HG02943 (cell line): ENCODE measurements around the gene LAPTM4A.
"Not testable (repeated sequence)": the region's sequence is repeated elsewhere in the genome, so short reads cannot be mapped to it uniquely, and the experiment has no call there.

Source experiments
- ATAC-seq: cut with Tn5 transposase; IDR thresholded peaks from one replicate; pipeline ENCODE4 v1.9.1; 2021; ENCODE audit warnings: mild to moderate bottlenecking, low read depth, moderate library complexity; ENCODE audit not compliant: unreplicated experiment

The LAPTM4A gene

DNA sequence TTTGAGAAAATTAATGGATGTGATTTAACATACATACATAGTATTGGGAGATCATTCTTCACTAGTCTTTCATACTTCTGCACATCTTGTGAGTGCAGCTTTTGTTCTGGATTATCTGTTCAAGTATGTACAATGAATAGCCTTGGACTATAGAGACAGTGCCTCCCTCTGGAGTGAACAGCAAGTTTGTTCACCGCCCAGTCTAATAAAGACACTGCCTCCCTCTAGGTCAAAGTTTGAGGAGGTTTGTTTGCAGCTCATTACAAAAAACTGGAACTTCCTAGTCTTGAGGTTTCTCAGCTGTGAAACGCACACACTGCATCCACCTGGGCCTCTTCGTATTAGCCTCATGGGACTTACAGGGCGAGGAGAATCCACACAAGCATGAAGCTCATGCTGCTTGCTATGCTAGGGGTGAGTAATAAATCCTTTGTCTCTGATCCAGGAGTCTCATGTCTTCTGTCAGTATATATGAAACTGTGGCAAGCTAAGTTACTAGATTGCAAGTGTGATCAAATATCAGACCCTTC is 26.0 kb upstream of the LAPTM4A start:
- no peak for ATAC-seq

DNA sequence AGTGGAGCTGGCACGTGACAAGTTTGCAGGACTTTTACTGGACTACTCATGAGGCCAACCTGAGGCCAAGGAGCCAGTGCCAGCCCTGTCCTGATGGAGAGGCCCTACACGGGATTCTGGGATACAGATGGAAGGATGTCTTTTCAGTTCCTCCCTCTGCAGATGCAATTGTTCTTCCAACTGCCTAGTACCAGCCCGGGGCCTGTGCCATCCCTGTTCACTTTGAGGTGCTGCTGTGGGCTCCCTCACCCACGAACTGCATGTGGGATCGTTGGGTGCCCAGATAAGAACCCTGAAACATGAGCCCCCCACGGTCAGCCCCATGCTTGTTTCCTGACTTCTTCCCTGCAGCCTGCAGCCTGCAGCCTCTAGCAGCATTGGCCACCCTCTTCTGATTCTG is 25.3 kb upstream of the LAPTM4A start:
- no peak for ATAC-seq

DNA sequence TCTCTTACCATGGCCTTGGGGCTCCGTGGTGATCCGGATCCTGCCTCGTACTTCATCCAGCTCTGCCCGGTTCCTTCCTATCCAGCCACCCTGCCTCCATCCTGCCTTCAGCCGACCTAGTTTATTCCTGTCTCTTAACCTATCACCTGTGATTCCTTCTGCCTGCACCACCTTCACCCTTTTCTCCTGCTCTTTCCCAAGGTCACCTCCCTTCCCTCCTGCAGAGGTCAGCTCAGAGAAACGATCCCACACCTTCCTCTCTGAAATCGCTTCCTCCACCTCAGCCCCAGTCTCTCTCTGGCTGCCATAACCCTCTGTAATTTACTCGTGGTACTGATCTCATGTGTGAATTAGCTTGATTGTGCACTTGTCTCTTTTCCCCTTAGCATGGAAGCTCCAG is 23.5 kb upstream of the LAPTM4A start:
- ATAC-seq: no peak

DNA sequence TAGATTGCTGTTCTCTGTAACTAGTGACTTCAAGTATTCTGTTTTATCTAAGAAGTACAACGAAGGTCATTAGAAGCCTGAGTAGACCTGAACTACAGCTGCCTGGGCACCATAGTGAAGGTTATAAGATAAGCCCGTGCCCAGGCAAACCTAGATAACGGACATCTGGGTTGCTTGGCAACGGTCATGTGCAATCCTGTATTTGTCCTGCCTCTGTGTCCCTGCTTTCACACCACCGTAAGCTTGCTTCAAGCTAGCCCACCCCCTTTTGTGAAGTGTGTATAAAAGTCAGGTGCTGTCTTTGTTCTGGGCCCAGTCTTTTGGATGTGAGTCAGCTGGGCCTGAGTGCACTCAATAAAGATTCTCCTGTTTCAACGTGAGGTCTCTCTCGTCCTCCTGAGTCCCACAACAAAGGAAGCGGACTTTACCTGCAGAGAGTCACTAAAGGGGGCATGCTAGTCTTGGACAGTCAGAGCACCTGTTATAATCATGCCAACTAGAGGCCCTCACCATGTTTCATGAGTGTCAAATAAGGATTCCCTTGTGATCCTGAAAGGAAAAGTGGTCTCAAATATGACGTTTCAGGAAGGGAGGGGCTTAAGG is 22.7 kb upstream of the LAPTM4A start:
- not testable (repeated sequence) for ATAC-seq

DNA sequence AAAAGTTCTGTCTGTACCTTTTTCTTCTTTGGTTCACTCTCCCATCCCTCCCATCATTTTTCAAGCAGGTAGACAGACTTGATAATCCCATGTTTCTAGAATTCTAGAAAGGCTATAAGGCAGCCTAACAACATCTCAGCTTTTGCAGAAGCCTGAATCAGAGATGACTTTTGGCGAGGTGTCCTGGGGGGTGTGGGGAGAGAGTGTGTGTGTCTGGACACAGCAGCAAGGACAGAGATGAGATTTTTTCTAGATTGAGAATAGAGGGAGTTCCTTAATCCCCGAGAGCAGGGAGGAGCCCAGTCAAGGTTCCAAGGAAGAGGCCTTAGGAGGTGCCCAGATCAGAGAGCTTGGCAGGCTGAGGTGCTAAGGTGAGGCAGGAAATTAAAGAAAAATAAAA is 22.0 kb upstream of the LAPTM4A start:
- no peak for ATAC-seq

DNA sequence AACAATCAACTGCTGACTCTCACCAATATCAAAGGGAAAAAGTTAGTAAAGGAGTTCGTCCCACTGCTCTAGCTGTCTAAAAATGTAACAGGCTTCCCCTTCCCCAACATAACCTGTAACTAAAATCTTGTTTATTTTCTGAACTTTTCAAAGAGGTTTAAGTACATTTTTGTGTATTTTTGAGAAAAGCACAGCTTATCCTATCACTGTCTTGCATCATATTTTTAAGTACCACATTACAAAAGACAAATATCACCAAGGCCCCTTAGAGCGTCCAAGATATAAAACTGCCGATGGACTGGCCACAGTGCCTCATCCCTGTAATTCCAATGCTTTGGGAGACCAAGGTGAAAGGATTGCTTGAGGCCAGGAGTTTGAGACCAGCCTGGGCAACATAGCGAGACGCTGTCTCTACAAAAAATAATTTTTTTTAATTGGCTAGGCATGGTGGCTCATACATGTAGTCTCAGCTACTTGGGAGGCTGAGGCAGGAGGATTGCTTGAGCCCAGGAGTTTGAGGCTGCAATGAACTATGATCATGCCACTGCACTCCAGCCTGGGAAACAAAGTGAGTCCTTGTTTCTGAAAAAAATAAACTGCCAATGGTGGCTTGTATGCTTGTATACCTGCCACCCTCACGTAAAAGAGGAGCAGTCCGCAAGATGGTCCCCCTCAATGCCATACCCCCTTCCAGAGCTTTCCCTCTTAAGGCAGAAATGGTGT is 21.2 kb upstream of the LAPTM4A start:
- no peak for ATAC-seq

DNA sequence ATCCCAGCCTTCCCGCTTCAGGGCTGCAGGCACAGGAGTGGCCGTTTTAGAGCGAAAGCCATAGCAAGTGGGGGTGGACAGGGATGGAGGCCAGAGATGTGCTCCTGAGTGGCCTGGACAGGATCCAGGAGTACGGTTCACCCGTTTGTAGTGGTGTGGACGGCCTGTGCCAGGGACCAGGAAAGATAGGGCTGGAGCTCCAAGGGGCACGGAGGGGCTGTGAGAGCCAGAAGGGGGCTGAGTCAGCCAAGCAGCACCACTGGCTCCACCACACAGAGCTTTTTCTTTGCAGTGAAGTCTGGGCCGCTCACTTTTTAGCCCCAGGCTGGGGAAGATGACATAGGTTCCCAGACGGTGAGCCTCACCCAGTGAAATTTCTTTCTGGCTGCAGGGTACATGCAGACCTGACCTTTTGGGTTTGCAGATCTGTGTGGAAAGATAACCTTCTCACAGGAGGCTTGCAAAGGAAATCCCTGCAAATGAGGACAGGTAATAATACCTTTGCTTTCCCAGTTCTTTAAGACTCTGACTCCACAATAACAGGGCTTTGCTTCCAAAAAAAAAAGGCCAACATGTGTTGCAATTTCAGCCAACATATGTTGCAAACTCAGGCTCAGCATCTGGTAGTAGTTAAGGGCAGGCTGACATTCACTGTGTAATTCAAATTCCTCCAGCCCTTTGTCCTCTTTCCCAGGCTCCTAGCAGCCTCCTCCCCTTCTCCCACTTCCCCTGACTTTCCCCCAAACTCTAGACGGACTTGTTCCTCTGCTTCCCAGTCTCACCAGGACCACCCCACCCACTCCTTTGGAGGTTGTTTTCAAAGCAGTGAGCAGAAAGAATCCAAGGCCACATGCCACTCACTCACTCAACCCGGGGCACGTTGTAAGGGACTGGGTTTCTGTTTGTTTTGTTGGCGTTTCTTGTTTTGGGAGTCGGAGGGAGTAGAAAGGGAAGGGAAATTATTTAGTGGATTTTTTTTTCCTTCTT is 20.3 kb upstream of the LAPTM4A start:
- no peak for ATAC-seq

DNA sequence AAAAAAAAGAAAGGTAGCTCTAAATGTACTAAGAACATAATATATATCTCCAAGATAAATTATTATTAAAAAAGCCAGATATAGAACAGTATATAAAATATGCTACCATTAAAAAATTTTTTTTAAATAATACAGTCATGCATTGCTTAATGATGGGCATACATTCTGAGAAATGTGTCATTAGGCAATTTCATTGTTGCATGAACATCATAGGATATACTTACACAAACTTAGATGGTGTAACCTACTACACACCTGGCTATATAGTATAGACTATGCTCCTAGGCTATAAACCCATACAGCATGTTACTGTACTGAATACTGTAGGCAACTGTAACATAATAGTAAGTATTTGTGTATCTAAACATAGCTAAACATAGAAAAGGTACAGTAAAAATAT is 18.3 kb upstream of the LAPTM4A start:
- no peak for ATAC-seq

DNA sequence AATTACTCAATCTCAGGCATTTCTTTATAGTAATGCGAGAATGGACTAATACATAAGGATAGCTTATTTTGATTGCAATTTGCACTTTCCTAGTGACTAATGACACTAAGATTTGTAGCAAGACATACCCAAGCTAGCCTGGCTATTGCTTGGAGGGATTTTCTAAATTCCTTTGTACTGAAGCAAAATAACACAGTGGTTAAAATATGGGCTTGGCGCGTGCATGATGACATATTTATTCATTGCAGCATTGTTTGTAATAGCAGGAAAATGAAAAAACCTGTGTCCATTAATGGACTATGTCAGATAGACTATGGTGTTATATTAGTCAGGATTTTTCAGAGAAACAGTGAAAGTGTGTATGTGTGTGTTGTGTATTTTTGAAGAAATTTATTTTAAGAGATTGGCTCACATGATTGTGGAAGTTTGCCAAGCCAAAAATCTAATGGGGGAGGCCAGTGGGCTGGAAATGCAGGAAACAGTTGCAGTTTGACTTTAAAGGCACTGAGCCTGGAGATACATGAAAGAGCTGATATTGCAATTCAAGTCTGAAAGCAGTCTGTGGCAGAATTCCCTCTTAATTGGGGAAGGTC is 16.7 kb upstream of the LAPTM4A start:
- ATAC-seq: no peak

DNA sequence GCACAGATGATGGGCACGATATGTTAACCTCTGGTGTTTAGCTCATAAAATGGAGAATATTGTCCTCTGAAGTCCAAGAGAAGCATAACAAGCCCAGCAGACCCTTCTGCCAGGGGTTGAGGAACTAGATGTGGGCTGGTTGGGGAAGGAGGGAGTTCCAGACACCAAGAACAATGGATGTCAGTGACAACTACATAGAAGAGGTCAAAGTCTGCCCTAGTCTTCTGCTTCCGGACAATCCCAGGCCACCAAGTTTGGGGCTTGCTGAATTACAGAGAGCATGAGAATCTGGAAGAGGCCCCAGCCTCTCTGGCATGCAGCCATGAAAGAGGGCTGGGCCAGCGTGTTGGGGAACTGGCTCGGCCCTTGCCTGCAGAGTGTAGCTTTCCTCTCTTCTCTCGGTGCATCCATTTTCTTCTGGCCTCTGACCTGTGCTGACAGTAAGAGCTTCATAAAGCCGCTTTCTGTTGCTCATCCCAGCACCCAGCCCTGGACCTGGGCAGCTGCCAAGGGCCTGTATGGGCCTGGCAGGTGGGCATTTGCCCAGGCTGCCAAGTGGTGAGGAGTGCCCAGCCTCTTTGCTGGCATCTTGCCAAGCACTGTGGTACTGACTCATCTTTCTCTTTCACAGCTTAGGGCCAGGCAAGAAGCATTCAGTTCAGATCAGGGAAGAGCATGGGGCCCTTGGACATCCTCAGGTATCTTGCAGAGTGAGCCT is 14.6 kb upstream of the LAPTM4A start:
- no peak for ATAC-seq

DNA sequence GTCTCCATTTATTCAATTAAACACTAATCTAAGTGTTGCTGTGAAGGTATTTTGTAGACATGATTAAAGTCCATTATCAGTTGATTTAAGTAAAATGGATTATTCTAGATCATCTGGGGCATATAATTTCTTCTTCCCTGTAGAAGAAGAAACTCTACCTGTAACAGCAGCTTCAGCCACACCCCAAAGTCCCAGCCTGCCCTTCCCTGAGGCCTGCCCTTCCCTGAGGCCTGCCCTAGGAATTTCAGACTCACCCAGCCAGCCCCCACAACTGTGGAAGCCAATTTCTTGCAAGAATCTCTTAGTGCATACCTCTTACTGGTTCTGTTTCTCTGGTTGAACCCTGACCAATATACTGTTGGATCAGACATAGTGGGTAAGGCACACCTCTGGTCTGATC is 13.4 kb upstream of the LAPTM4A start:
- ATAC-seq: no peak

DNA sequence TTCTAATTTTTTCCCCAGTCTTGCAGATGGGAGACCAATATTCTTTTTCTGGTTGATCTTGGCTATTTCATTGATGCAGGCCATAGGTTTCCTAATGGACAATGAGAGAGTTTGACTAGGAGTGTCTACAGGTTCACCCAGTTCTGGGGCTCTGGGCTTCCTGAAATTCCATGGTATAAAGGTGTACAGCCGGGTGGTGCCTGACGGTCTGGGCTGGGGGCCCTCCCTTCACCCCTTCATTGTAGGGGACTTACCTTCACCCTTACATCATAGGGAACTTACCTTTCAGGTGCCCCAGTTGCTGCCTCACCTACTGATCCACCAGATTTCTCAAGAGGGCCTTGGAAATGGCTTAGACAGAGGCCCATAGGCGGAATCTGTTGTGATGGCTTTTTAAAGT is 13.0 kb upstream of the LAPTM4A start:
- ATAC-seq: no peak

DNA sequence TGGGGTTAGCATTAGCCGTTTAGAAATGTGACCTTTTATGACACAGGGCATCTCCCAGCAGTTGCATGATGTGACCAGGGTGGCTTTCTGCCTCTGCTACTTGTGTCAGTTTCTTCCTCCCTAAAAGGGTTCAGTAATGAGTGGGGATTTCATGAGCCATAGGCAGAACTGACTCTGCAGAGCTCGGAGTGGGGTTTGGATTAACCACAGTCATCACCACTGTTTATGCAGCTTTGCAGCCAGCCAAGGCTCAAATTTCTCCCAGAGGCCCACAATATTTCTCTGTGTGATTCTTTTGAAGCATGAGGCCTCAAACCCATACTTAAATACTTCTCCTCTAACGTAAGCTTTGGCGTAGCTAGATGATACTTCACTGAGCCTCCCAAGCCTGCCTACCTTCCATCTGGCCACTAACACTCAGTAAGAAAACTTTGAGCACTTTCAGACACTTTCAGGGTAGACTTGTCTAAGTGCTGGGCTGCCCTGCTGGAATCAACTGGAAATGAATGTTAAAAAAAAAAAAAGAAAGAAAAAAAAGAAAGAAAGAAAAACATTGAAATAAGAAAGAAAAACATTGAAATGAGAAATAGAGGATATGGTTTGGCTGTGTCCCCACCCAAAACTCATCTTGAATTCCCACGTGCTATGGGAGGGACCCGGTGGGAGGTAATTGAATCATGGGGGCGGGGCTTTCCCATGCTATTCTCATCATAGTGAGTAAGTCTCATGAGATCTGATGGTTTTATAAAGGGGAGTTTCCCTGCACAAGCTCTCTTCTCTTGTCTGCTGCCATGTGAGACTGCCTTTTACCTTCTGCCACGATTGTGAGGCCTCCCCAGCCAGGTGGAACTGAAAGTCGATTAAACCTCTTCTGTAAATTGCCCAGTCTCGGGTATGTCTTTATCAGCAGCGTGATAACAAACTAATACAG is 11.5 kb upstream of the LAPTM4A start:
- ATAC-seq: no peak

DNA sequence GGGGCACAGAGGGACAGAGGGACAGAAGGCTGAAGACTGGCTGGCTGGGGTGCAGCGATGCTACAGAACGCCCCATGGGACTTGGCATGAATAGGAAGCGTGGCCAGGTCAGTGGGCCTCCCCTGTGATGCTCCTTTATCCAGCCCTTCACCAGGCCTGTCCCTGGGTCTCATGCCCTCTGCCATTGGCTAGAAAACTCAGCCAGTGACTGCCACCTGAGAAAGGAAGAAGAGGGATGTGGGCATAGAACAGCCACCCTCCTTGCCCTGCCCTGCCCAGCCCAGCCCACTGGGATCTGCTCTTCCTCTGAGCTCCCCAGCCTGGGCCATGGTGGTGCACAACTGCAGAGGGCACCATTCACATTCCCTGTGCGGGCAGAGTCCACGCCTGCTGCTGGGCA is 10.5 kb upstream of the LAPTM4A start:
- no peak for ATAC-seq

DNA sequence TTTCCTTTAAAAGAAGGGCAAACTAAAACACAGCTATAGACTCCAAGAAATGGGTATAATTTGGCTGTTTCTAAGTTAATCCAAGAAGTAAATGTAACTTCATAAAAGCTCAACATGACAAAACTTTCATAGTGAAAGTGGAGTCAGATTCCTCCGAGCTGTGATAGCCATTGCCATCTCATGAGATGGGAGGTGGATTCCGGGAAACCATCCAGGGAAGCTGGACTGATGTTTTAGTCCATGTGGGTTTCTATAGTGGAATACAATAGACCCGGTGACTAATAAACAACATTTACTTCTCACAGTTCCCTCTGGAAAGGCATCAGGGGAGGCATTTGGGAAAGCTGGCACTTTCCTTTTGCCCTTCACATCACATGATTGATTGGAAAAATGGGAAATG is 10.0 kb upstream of the LAPTM4A start:
- no peak for ATAC-seq

DNA sequence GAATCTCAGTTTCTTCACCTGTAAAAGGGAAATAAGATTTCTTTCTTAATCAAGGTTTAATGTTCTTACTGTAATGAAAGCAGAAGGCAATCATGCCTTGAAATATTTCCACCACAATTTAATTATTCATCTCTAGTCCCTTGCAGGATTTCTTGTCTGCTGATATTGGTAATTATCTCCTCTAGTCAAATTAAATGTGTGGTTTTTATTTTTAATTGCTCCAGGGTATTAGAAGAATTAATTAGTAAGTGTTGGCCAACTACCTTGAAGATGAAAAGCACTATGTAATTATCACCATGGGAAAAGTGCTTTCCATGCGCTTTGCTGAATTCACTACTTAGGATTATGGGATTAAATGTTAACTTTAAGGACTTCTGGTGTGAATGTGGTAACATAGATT is 8.7 kb upstream of the LAPTM4A start:
- ATAC-seq: no peak

DNA sequence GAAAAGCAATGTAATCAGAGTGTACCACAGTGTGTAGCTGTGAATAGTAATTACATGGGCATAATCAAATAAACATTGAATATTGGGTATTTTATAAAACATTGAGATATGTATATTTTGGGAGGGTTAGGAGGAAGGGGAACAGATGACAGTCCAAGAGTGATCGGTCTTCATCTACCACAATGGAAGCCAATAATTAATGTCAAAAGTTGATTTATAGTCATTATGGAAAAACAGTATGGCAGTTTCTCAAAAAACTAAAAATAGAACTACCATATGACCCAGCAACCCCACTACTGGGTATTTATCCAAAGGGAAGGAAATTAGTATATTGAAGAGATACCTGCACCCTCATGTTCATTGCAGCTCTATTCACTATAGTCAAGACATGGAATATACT is 5.8 kb upstream of the LAPTM4A start:
- no peak for ATAC-seq

DNA sequence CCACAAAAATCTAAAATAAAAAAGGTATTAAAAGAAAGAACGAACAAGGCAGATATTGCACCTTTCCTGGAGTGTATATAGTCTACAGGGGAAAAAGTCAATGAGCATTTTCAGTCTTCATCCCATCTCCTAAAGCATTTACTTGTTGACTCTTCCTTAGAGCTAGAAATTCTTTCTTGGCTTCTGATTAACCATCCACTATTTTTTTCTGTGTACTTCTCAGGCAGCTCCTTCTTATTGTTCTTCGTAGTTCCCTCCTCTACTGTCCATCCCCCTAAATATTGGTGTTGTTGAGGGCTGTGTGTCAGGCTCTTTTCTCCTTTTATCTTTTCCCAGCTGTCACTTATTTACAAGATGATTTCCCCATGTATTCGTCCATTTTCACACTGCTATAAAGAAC is 3.5 kb upstream of the LAPTM4A start:
- no peak for ATAC-seq

DNA sequence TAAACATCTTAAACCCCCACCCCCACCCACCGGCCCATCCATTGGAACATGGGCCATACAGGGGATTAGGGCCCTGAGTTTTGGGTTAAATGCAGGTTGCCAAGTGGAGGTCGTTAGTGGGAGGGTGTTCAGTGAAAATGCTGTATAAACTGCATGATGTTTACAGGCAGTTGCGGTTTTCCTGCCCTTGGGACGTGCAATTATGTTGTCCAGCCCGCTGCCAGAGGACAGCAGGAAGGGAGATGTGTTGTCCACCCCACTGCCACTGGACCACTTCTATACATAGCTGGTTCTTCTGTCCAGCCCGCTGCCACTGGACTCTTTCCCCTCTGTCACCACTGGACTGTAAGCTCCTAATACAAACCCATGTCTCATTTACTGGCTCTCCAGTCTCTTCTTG is 2.7 kb upstream of the LAPTM4A start:
- no peak for ATAC-seq
